Activated naive CD4-positive, alpha-beta T cell treated with anti-CD3 and anti-CD28 coated beads for 36 hours (primary cell): ENCODE measurements around the gene MAPK14. TPM values are rescaled to one million over a fixed set of nuclear protein-coding genes. Genes with fewer than 3 reads are reported as not detected.
A peak's percentile ranks its signal among the peaks of the same experiment; 100 is the strongest.
"Not testable (repeated sequence)": the region's sequence is repeated elsewhere in the genome, so short reads cannot be mapped to it uniquely, and the experiment has no call there.

ENCODE experiments used
- CTCF ChIA-PET: fragments of 350-600 bp; sonication (Branson Sonifier 250); formaldehyde crosslinking; loops from one replicate; lab custom pipeline; 2021; ENCODE audit warnings: antibody characterized with exemption; lab: Charles Lee
- DNase-seq: peaks from one replicate; pipeline ENCODE4 v3.0.0-alpha.2; 2020
- H3K27ac Mint-ChIP-seq: one replicate; pipeline ENCODE4 v1.8.0; 2021; ENCODE audit warnings: mild to moderate bottlenecking, mixed read lengths
- H3K27me3 Mint-ChIP-seq: one replicate; pipeline ENCODE4 v1.8.0; 2021; ENCODE audit warnings: low read depth, mixed read lengths
- H3K36me3 Mint-ChIP-seq: one replicate; pipeline ENCODE4 v1.8.0; 2021; ENCODE audit warnings: low read depth, mixed read lengths
- H3K4me1 Mint-ChIP-seq: one replicate; pipeline ENCODE4 v1.8.0; 2021; ENCODE audit warnings: low read depth, mixed read lengths
- H3K4me3 Mint-ChIP-seq: one replicate; pipeline ENCODE4 v1.8.0; 2021; ENCODE audit warnings: mild to moderate bottlenecking, moderate library complexity, mixed read lengths
- H3K9me3 Mint-ChIP-seq: one replicate; pipeline ENCODE4 v1.8.0; 2021; ENCODE audit warnings: mixed read lengths
- intact Hi-C: fragments of 100-400 bp; cut with micrococcal nuclease; formaldehyde crosslinking; loops from one replicate; pipeline ENCODE4 v1.15.1; 2023
- total RNA-seq, 2 experiments: library from RNA; stranded (reverse); gene quantifications; one replicate each; pipeline ENCODE4 v1.2.3, GENCODE V29; 2021

The MAPK14 gene
- total RNA-seq, 2 experiments from 2014 or later = 39.9 to 40.3 TPM

- Mint-ChIP-seq H3K27me3 (no peaks in the 10 kb centered on the region), H3K27ac (no peak overlapping the region), H3K36me3 (peaks cover 3% of the 10 kb centered on the region), H3K4me1 (peaks cover 44% of the 10 kb centered on the region), H3K4me3 (no peak overlapping the region), H3K9me3 (no peaks in the 10 kb centered on the region)
- CTCF ChIA-PET = interaction anchor here (0.5 to 2.1 kb wide), 5 partner anchors 22 to 233 kb away, joined by 3 to 9 read pairs (median 6); no protein-coding TSS in a partner anchor
- DNase-seq = no peak
- intact Hi-C loops = no loop called here
Measured at GRCh38 chr6:36072681-36073080, 45.1 kb downstream of the MAPK14 start.

GRCh38 chr6:36073587-36073986, 46.0 kb downstream of the MAPK14 start:
- H3K36me3 Mint-ChIP-seq = peaks cover 5% of the 10 kb centered on the region
- peaks cover 37% of the 10 kb centered on the region for H3K4me1 Mint-ChIP-seq
- CTCF ChIA-PET = interaction anchor here (0.6 to 2.0 kb wide), 3 partner anchors 22 to 120 kb away, joined by 3 to 9 read pairs (median 5); no protein-coding TSS in a partner anchor
- no peaks in the 10 kb centered on the region for H3K27me3 Mint-ChIP-seq
- H3K27ac Mint-ChIP-seq = no peak overlapping the region
- no peak for DNase-seq
- H3K4me3 Mint-ChIP-seq = no peak overlapping the region
- H3K9me3 Mint-ChIP-seq = no peaks in the 10 kb centered on the region
- intact Hi-C loops = no loop called here

- Mint-ChIP-seq H3K4me1 (peaks cover 37% of the 10 kb centered on the region), H3K27ac (no peak overlapping the region), H3K27me3 (no peaks in the 10 kb centered on the region), H3K4me3 (no peak overlapping the region), H3K9me3 (no peaks in the 10 kb centered on the region), H3K36me3 (peaks cover 21% of the 10 kb centered on the region)
- intact Hi-C loops = no loop called here
- CTCF ChIA-PET = interaction anchor here (0.6 to 4.8 kb wide), 2 partner anchors 20 to 32 kb away, joined by 3 to 25 read pairs; no protein-coding TSS in a partner anchor
- DNase-seq = no peak
Measured at GRCh38 chr6:36075656-36076055, 48.0 kb downstream of the MAPK14 start.

- CTCF ChIA-PET = interaction anchor here (0.5 to 4.8 kb wide), 6 partner anchors 16 to 265 kb away, joined by 3 to 25 read pairs (median 4); no protein-coding TSS in a partner anchor
- Mint-ChIP-seq H3K27me3 (no peaks in the 10 kb centered on the region), H3K27ac (no peak overlapping the region), H3K4me1 (peaks cover 38% of the 10 kb centered on the region), H3K36me3 (peaks cover 29% of the 10 kb centered on the region), H3K4me3 (no peak overlapping the region), H3K9me3 (no peaks in the 10 kb centered on the region)
- intact Hi-C loops = no loop called here
- no peak for DNase-seq
Measured at GRCh38 chr6:36076178-36077063, 48.8 kb downstream of the MAPK14 start.

- Mint-ChIP-seq H3K9me3 (no peaks in the 10 kb centered on the region), H3K36me3 (peaks cover 42% of the 10 kb centered on the region), H3K4me3 (no peak overlapping the region), H3K27ac (no peak overlapping the region), H3K27me3 (no peaks in the 10 kb centered on the region), H3K4me1 (peaks cover 27% of the 10 kb centered on the region)
- CTCF ChIA-PET = interaction anchor here (0.8 to 4.8 kb wide), 3 partner anchors 15 to 50 kb away, joined by 3 to 25 read pairs (median 4); no protein-coding TSS in a partner anchor
- no peak for DNase-seq
- intact Hi-C loops = no loop called here
Measured at GRCh38 chr6:36078159-36078558, 50.6 kb downstream of the MAPK14 start.

GRCh38 chr6:36079601-36080000, 52.0 kb downstream of the MAPK14 start:
- CTCF ChIA-PET = interaction anchor here (0.6 to 4.8 kb wide), 5 partner anchors 16 to 738 kb away, joined by 3 to 25 read pairs (median 4); partner anchors contain the start of gene MAPK14
- H3K27me3 Mint-ChIP-seq = no peaks in the 10 kb centered on the region
- H3K4me3 Mint-ChIP-seq = no peak overlapping the region
- no peak for DNase-seq
- H3K27ac Mint-ChIP-seq = no peak overlapping the region
- no peaks in the 10 kb centered on the region for H3K9me3 Mint-ChIP-seq
- peaks cover 53% of the 10 kb centered on the region for H3K36me3 Mint-ChIP-seq
- H3K4me1 Mint-ChIP-seq = peaks cover 27% of the 10 kb centered on the region
- intact Hi-C loops = no loop called here

GRCh38 chr6:36082318-36082717, 54.7 kb downstream of the MAPK14 start:
- H3K27ac Mint-ChIP-seq = no peak overlapping the region
- intact Hi-C loops = no loop called here
- no peak for DNase-seq
- CTCF ChIA-PET = interaction anchor here (1.4 to 1.8 kb wide), 2 partner anchors 12 to 54 kb away, joined by 3 to 11 read pairs; partner anchors contain the start of gene MAPK14
- H3K4me1 Mint-ChIP-seq = peaks cover 8% of the 10 kb centered on the region
- no peak overlapping the region for H3K4me3 Mint-ChIP-seq
- no peaks in the 10 kb centered on the region for H3K27me3 Mint-ChIP-seq
- H3K9me3 Mint-ChIP-seq = peaks cover 1% of the 10 kb centered on the region
- H3K36me3 Mint-ChIP-seq = peaks cover 54% of the 10 kb centered on the region

GRCh38 chr6:36083446-36083845, 55.8 kb downstream of the MAPK14 start:
- CTCF ChIA-PET = interaction anchor here (2.5 to 4.3 kb wide), 2 partner anchors 11 to 56 kb away, joined by 9 to 30 read pairs; partner anchors contain the start of gene MAPK14
- Mint-ChIP-seq H3K4me3 (no peak overlapping the region), H3K36me3 (peaks cover 55% of the 10 kb centered on the region), H3K27me3 (no peaks in the 10 kb centered on the region), H3K27ac (no peak overlapping the region), H3K4me1 (peaks cover 10% of the 10 kb centered on the region), H3K9me3 (peaks cover 3% of the 10 kb centered on the region)
- intact Hi-C loops = no loop called here
- no peak for DNase-seq

GRCh38 chr6:36088204-36088603, 60.6 kb downstream of the MAPK14 start:
- intact Hi-C loops, H3K4me3 Mint-ChIP-seq, CTCF ChIA-PET, H3K27me3 Mint-ChIP-seq, H3K4me1 Mint-ChIP-seq, DNase-seq, H3K9me3 Mint-ChIP-seq: not testable (repeated sequence)
- H3K36me3 Mint-ChIP-seq = peaks cover 18% of the 10 kb centered on the region
- H3K27ac Mint-ChIP-seq = peak overlapping the region; percentile 57

- CTCF ChIA-PET = no interaction called here
- H3K9me3 Mint-ChIP-seq = peaks cover 3% of the 10 kb centered on the region
- H3K4me1 Mint-ChIP-seq = peaks cover 9% of the 10 kb centered on the region
- no peak for DNase-seq
- intact Hi-C loops = no loop called here
- no peak overlapping the region for H3K27ac Mint-ChIP-seq
- H3K27me3 Mint-ChIP-seq = no peaks in the 10 kb centered on the region
- peaks cover 13% of the 10 kb centered on the region for H3K36me3 Mint-ChIP-seq
- no peak overlapping the region for H3K4me3 Mint-ChIP-seq
Measured at GRCh38 chr6:36089048-36089447, 61.4 kb downstream of the MAPK14 start.

- no peaks in the 10 kb centered on the region for H3K27me3 Mint-ChIP-seq
Measured at GRCh38 chr6:36094238-36094637, 66.6 kb downstream of the MAPK14 start.

More at GRCh38 chr6:36094238-36094637, 66.6 kb downstream of the MAPK14 start:
- H3K27ac Mint-ChIP-seq = no peak overlapping the region
- CTCF ChIA-PET = interaction anchor here (0.7 to 4.4 kb wide), 30 partner anchors 9 to 358 kb away, joined by 3 to 135 read pairs (median 6); partner anchors contain the start of genes ARMC12, MAPK14 and SLC26A8
- intact Hi-C loops = loop anchor here (10.0 kb wide), 1 partner anchor 569 kb away; no protein-coding TSS in a partner anchor
- H3K4me3 Mint-ChIP-seq = no peak overlapping the region
- no peaks in the 10 kb centered on the region for H3K9me3 Mint-ChIP-seq
- no peak for DNase-seq
- H3K36me3 Mint-ChIP-seq = no peaks in the 10 kb centered on the region
- H3K4me1 Mint-ChIP-seq = peaks cover 22% of the 10 kb centered on the region
